ENCODE results near the gene TNKS1BP1. TPM values are rescaled to one million over a fixed set of nuclear protein-coding genes. Genes with fewer than 3 reads are reported as not detected.
"Not testable (repeated sequence)": the region's sequence is repeated elsewhere in the genome, so short reads cannot be mapped to it uniquely, and the experiment has no call there.

The TNKS1BP1 gene
- total and polyA plus RNA-seq, 2 donors: 33.6 to 146 TPM

GRCh38 chr11:57294225-57295131 lies 30.3 kb downstream of the TNKS1BP1 start:
- H3K4me1 ChIP-seq (ENCODE audit: insufficient read depth): no peaks in the 10 kb centered on the region
- H3K4me3 ChIP-seq (ENCODE audit: low read depth, low read length): no peak overlapping the region
- DNase-seq (ENCODE audit: extremely low spot score): no peak
- H3K36me3 ChIP-seq (ENCODE audit: insufficient read depth): peaks cover 4% of the 10 kb centered on the region
- WGBS: 92% methylated on average over 2 of the region's 2 CpGs
- H3K27ac ChIP-seq (ENCODE audit: low read depth): no peak overlapping the region

- H3K27ac ChIP-seq (ENCODE audit: low read depth): no peak overlapping the region
- WGBS: 25% methylated on average over 1 of the region's 1 CpG
- no peaks in the 10 kb centered on the region for H3K4me1 ChIP-seq (ENCODE audit: insufficient read depth)
- no peaks in the 10 kb centered on the region for H3K36me3 ChIP-seq (ENCODE audit: insufficient read depth)
- DNase-seq (ENCODE audit: extremely low spot score): no peak
- no peak overlapping the region for H3K4me3 ChIP-seq (ENCODE audit: low read depth, low read length)
Observed at GRCh38 chr11:57290288-57290687, 34.5 kb downstream of the TNKS1BP1 start.

GRCh38 chr11:57288771-57289579 lies 35.8 kb downstream of the TNKS1BP1 start:
- Histone ChIP-seq H3K4me3 (ENCODE audit: low read depth, low read length) (no peak overlapping the region), H3K4me1 (ENCODE audit: insufficient read depth) (no peaks in the 10 kb centered on the region), H3K36me3 (ENCODE audit: insufficient read depth) (no peaks in the 10 kb centered on the region), H3K27ac (ENCODE audit: low read depth) (no peak overlapping the region)
- no peak for DNase-seq (ENCODE audit: extremely low spot score)
- 26% methylated on average over 11 of the region's 11 CpGs for WGBS

DNA sequence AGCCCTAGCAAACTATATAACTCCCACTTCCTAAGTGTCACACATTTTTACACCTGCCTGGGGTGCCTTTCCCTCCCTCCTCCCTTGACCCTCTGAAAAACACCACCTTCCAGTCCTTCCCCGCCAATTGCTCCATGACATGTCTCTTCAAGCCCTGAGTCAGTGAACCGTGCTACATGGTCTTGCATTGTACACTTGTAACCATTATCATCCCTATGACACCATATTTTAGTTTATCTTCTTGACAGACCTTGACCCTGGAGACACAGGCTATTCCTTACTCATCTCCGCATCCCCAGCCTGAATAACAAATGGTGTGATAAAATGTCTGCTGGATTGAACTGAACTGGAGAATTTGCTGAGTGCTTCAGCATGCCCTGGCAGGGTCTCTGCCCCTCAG lies 36.9 kb downstream of the TNKS1BP1 start:
- 94% methylated on average over 3 of the region's 3 CpGs for WGBS
- H3K36me3 ChIP-seq (ENCODE audit: insufficient read depth): no peaks in the 10 kb centered on the region
- H3K4me3 ChIP-seq (ENCODE audit: low read depth, low read length): no peak overlapping the region
- H3K4me1 ChIP-seq (ENCODE audit: insufficient read depth): no peaks in the 10 kb centered on the region
- no peak for DNase-seq (ENCODE audit: extremely low spot score)
- no peak overlapping the region for H3K27ac ChIP-seq (ENCODE audit: low read depth)

DNA sequence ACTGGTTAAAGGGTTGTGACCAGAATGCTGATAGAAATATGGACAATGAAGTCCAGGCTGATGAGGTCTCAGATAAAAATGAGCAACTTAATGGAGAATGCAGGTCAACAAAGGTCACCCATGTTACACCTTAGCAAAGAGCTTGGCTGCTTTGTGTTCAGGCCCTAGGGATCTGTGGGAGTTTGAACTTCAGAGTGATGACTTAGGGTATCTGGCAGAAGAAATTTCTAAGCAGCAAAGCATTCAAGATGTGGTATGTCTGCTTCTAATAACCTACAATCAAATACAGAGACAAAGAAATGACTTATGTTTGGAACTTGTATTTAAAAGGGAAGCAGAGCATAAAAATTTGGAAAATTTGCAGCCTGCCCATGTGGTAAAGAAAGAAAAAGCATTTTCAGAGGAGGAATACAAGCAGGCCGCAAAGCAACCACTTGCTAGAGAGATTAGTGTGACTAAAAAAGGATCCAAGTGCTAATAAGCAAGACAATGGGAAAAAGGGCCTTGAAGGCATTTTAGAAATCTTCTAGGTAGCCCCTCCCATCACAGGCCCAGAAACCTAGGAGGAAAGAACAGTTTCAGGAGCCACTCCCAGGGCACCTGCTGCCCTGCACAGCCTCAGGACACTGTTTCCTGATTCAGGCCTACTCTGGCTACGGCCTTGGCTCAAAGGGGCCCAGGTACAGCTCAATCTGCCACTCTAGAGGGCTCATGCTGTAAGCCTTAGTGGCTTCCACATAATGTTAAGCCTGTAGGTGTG lies 41.3 kb downstream of the TNKS1BP1 start:
- DNase-seq (ENCODE audit: extremely low spot score): no peak
- 91% methylated on average over 2 of the region's 2 CpGs for WGBS
- Histone ChIP-seq H3K36me3 (ENCODE audit: insufficient read depth) (no peaks in the 10 kb centered on the region), H3K4me1 (ENCODE audit: insufficient read depth) (no peaks in the 10 kb centered on the region), H3K4me3 (ENCODE audit: low read depth, low read length) (no peak overlapping the region), H3K27ac (ENCODE audit: low read depth) (no peak overlapping the region)

- 90% methylated on average over 6 of the region's 6 CpGs for WGBS
- DNase-seq (ENCODE audit: extremely low spot score); H3K27ac ChIP-seq (ENCODE audit: low read depth); H3K4me3 ChIP-seq (ENCODE audit: low read depth, low read length); H3K36me3 ChIP-seq (ENCODE audit: insufficient read depth); H3K4me1 ChIP-seq (ENCODE audit: insufficient read depth): not testable (repeated sequence)
Observed at GRCh38 chr11:57281546-57281945, 43.2 kb downstream of the TNKS1BP1 start.

DNA sequence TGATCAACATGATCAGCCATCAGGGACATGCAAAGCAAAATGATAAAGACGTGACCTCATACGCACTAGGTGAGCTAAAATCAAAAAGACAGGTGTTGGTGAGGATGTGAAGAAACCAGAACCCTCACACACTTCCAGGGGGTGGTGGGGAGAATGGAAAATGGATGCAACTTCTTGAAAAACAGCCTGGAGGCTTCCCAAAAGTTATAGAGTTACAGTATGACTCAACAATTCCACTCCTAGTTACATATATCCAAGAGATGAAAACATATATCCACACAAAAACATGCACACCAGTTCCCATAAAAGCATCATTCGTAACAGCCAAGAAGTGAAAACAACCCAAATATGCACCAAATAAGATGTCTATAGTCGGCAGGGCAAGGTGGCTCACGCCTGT lies 45.6 kb downstream of the TNKS1BP1 start:
- Histone ChIP-seq H3K4me1 (ENCODE audit: insufficient read depth) (no peaks in the 10 kb centered on the region), H3K4me3 (ENCODE audit: low read depth, low read length) (no peak overlapping the region), H3K36me3 (ENCODE audit: insufficient read depth) (no peaks in the 10 kb centered on the region), H3K27ac (ENCODE audit: low read depth) (no peak overlapping the region)
- 86% methylated on average over 5 of the region's 5 CpGs for WGBS
- DNase-seq (ENCODE audit: extremely low spot score): no peak

- 80% methylated on average over 7 of the region's 7 CpGs for WGBS
- H3K4me1 ChIP-seq (ENCODE audit: insufficient read depth): no peaks in the 10 kb centered on the region
- H3K27ac ChIP-seq (ENCODE audit: low read depth): no peak overlapping the region
Observed at GRCh38 chr11:57278721-57279095, 46.0 kb downstream of the TNKS1BP1 start.

GRCh38 chr11:57277845-57278720 lies 46.7 kb downstream of the TNKS1BP1 start:
- Histone ChIP-seq H3K4me3 (ENCODE audit: low read depth, low read length) (no peak overlapping the region), H3K4me1 (ENCODE audit: insufficient read depth) (no peaks in the 10 kb centered on the region), H3K27ac (ENCODE audit: low read depth) (peak overlapping the region; percentile 53), H3K36me3 (ENCODE audit: insufficient read depth) (no peaks in the 10 kb centered on the region)
- peak; percentile 59 for DNase-seq (ENCODE audit: extremely low spot score)
- WGBS: 10% methylated on average over 14 of the region's 14 CpGs

More at GRCh38 chr11:57278721-57279095, 46.0 kb downstream of the TNKS1BP1 start:
- H3K36me3 ChIP-seq (ENCODE audit: insufficient read depth): no peaks in the 10 kb centered on the region
- DNase-seq (ENCODE audit: extremely low spot score): no peak
- no peak overlapping the region for H3K4me3 ChIP-seq (ENCODE audit: low read depth, low read length)

GRCh38 chr11:57276971-57277675 lies 47.6 kb downstream of the TNKS1BP1 start:
- H3K36me3 ChIP-seq (ENCODE audit: insufficient read depth): no peaks in the 10 kb centered on the region
- 67% methylated on average over 6 of the region's 6 CpGs for WGBS
- H3K27ac ChIP-seq (ENCODE audit: low read depth): no peak overlapping the region
- H3K4me1 ChIP-seq (ENCODE audit: insufficient read depth): no peaks in the 10 kb centered on the region
- no peak overlapping the region for H3K4me3 ChIP-seq (ENCODE audit: low read depth, low read length)
- DNase-seq (ENCODE audit: extremely low spot score): no peak

- Histone ChIP-seq H3K4me3 (ENCODE audit: low read depth, low read length) (no peak overlapping the region), H3K27ac (ENCODE audit: low read depth) (no peak overlapping the region), H3K36me3 (ENCODE audit: insufficient read depth) (no peaks in the 10 kb centered on the region), H3K4me1 (ENCODE audit: insufficient read depth) (no peaks in the 10 kb centered on the region)
- WGBS: 74% methylated on average over 3 of the region's 3 CpGs
- no peak for DNase-seq (ENCODE audit: extremely low spot score)
Observed at GRCh38 chr11:57276169-57276970, 48.4 kb downstream of the TNKS1BP1 start.

DNA sequence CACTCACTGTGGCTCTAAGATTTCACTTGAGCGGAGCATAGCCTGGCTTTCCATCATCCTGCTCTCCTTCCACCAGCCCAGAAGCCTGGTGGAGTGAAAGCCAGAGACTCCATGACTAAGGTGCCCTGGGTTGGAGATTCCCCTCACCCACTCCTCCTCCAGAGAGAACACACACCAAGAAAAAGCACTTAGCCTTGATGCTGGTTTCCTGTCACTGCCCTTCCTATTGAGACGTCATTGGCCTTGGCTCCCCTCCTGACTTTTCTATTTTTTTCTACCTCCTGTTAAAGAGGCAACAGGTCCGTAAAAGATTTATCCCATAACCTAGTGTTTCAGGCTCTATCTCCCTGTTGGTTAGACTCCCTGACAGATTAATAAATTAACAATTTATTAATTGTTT lies 49.2 kb downstream of the TNKS1BP1 start:
- Histone ChIP-seq H3K4me1 (ENCODE audit: insufficient read depth) (no peaks in the 10 kb centered on the region), H3K4me3 (ENCODE audit: low read depth, low read length) (no peak overlapping the region), H3K27ac (ENCODE audit: low read depth) (no peak overlapping the region), H3K36me3 (ENCODE audit: insufficient read depth) (no peaks in the 10 kb centered on the region)
- DNase-seq (ENCODE audit: extremely low spot score): no peak
- WGBS: 63% methylated on average over 3 of the region's 3 CpGs

All from urinary bladder (tissue), 4 donors.